ENCODE results near the gene TNF.

TNF gene

GRCh38 chr6:31577579-31577966, 2.2 kb downstream of the TNF start (continued):
- TF ChIP-seq ZNF449 (tag by site-specific recombination; IDR thresholded peaks at IDR 0.05) (no peak), ZFP37 (tag by site-specific recombination; IDR thresholded peaks at IDR 0.05) (no peak), TRIM28 (IDR thresholded peaks at IDR 0.05; ENCODE audit: borderline replicate concordance, low read length) (no peak), PRDM2 (tag by site-specific recombination; IDR thresholded peaks at IDR 0.05; ENCODE audit: borderline replicate concordance) (no peak), ZEB2 (tag by site-specific recombination; IDR thresholded peaks at IDR 0.05) (no peak), ZNF791 (tag by site-specific recombination; IDR thresholded peaks at IDR 0.05) (no peak)

- CTCF ChIA-PET = interaction anchor here (0.5 to 18.7 kb wide), 9 partner anchors 8 to 1582 kb away, joined by 3 to 518 read pairs (median 5); partner anchors contain the start of genes ATP6V1G2, LST1, LTA and NCR3
- 0 out of 2 replicates have a peak, but pooled peaks have one; percentile 50 for TF ChIP-seq IKZF3 (tag by site-specific recombination; IDR thresholded peaks at IDR 0.05)
- 0 out of 2 replicates have a peak, but pooled peaks have one; percentile 40 for TF ChIP-seq ZNF449 (tag by site-specific recombination; IDR thresholded peaks at IDR 0.05)
- no peak for TF ChIP-seq KLF9 (tag by site-specific recombination; IDR thresholded peaks at IDR 0.05; ENCODE audit: low read depth)
- TF ChIP-seq ZNF776 (tag by site-specific recombination; IDR thresholded peaks at IDR 0.05; ENCODE audit: borderline replicate concordance) = no peak
- TF ChIP-seq ZNF341 (tag by site-specific recombination; IDR thresholded peaks at IDR 0.05; ENCODE audit: low read depth) = peak; percentile 38; the same call in 1 of the 2 replicates
- no peak for TF ChIP-seq ZNF792 (tag by site-specific recombination; IDR thresholded peaks at IDR 0.05)
- 0 out of 2 replicates have a peak, but pooled peaks have one; percentile 56 for TF ChIP-seq GFI1B (tag by site-specific recombination; IDR thresholded peaks at IDR 0.05)
- POLR2A ChIA-PET = no interaction called here
- no peak overlapping the region for H3K27ac ChIP-seq (ENCODE audit: extremely low read depth, low read depth, low read length)
- peaks cover 4% of the 10 kb centered on the region; the same call in 1 of the 2 replicates for H3K4me1 ChIP-seq (ENCODE audit: control insufficient read depth, insufficient read depth, low read length)
- no peaks in the 10 kb centered on the region for H3K36me3 ChIP-seq (ENCODE audit: control insufficient read depth in 2 of 2, insufficient read depth in 1 of 2, low read length in 2 of 2)
- H3K9me3 ChIP-seq (ENCODE audit: control insufficient read depth, insufficient read depth, low read depth, low read length) = no peaks in the 10 kb centered on the region
- no peak overlapping the region for H3K4me3 ChIP-seq (ENCODE audit: low read depth, low read length)
Observed at GRCh38 chr6:31578184-31579118, 3.1 kb downstream of the TNF start.
